NB4 (cell line): ENCODE measurements around the gene OR6C2.
"Not testable (repeated sequence)": the region's sequence is repeated elsewhere in the genome, so short reads cannot be mapped to it uniquely, and the experiment has no call there.

ENCODE experiments used
- DNase-seq: peaks from one replicate; pipeline ENCODE4 v3.0.0; 2010; ENCODE audit warnings: low read depth
- H3K4me3 ChIP-seq: one replicate; pipeline ENCODE4 v1.5.1; 2011; ENCODE audit warnings: mild to moderate bottlenecking, low read depth, low read length, moderate library complexity
- CTCF ChIP-seq: IDR thresholded peaks from one replicate; pipeline ENCODE4 v1.5.1; 2012; ENCODE audit warnings: low read depth, low read length
- MAX ChIP-seq: IDR thresholded peaks from 2 replicates; pipeline ENCODE4 v1.6.1; 2011; ENCODE audit warnings: low read depth, low read length
- MYC ChIP-seq: IDR thresholded peaks from 2 replicates; pipeline ENCODE4 v1.6.1; 2011; ENCODE audit warnings: low read depth, low read length
- POLR2A ChIP-seq: IDR thresholded peaks from 2 replicates; pipeline ENCODE4 v1.6.1; 2011; ENCODE audit warnings: mild to moderate bottlenecking; ENCODE audit not compliant: insufficient read length; ENCODE audit errors: extremely low read depth

Gene OR6C2

DNA sequence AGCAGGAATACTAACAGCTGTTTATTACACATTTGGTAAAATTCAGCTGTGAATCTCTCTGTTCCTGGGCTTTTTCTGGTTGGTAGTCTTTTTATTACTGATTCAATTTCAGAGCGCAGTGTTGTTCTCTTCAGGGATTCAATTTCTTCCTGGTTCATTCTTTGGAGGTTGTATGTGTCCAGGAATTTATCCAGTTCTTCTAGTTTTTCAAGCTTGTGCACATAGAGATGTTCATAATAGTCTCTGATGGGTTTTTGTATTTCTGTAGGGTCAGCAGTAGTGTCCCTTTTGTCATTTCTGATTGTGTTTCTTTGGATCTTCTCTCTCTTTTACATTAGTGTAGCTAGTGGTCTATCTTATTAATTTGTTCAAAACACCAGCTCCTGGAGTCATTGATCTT, 26.9 kb upstream of the OR6C2 start:
- TF ChIP-seq CTCF = no peak
- no peak for TF ChIP-seq POLR2A
- no peak for TF ChIP-seq MAX
- no peak for TF ChIP-seq MYC
- DNase-seq = no peak
- H3K4me3 ChIP-seq = no peak overlapping the region

- TF ChIP-seq CTCF = no peak
- no peak for TF ChIP-seq POLR2A
- TF ChIP-seq MAX = no peak
- no peak for TF ChIP-seq MYC
- no peak overlapping the region for H3K4me3 ChIP-seq
- DNase-seq = no peak
Observed at GRCh38 chr12:55420307-55420962, 23.4 kb upstream of the OR6C2 start.

DNA sequence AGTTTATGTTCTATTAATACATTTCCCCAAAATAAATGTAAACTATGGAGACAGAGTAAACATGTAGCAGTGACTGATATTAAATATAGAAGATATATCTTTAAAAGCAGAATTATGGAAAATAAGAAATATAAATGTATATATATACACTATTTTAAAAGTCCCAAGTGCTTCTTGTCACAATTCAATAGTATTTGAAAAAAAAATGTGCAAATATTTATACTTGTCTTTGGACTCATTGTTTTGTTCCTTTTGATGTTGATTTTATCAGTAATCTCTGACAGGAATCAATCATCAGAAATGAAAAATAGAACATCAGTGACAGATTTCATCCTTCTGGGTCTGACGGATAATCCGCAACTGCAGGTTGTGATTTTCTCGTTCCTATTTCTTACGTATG, 17.9 kb upstream of the OR6C2 start, which contains the start of gene OR6C76:
Gene OR6C76 (plus strand): TSS at position 301 of the 400 bp plus-strand sequence. CDS start 0 bp downstream, at position 301.
- no peak within 1 kb of the TSS for H3K4me3 ChIP-seq
- no peak for TF ChIP-seq CTCF
- DNase-seq = no peak

GRCh38 chr12:55428331-55429243, 15.3 kb upstream of the OR6C2 start:
- TF ChIP-seq POLR2A (no peak), CTCF (no peak), MYC (no peak), MAX (no peak)
- no peak for DNase-seq
- no peak overlapping the region for H3K4me3 ChIP-seq

GRCh38 chr12:55441233-55441632, 2.6 kb upstream of the OR6C2 start:
- not testable (repeated sequence) for DNase-seq, H3K4me3 ChIP-seq

- no peak for TF ChIP-seq CTCF
- no peak for TF ChIP-seq MAX
- no peak for TF ChIP-seq POLR2A
- TF ChIP-seq MYC = no peak
- no peak for DNase-seq
- no peak overlapping the region for H3K4me3 ChIP-seq
Observed at GRCh38 chr12:55445357-55445756, 1.5 kb downstream of the OR6C2 start.
